H9 (cell line): ENCODE results near the gene PKNOX2. TPM values are rescaled to one million over a fixed set of nuclear protein-coding genes. Genes with fewer than 3 reads are reported as not detected.

ENCODE experiments used
- DNase-seq: peaks from one replicate; pipeline ENCODE4 v3.0.0-alpha.2; 2017
- H2AFZ ChIP-seq: one replicate; pipeline ENCODE4 v1.6.1; 2013; ENCODE audit warnings: mild to moderate bottlenecking, low read length, control low read depth, moderate library complexity
- H2AK5ac ChIP-seq: 2 replicates; pipeline ENCODE4 v1.6.1; 2013; ENCODE audit warnings: low read length, control low read depth, mixed read lengths; ENCODE audit not compliant: insufficient read length
- H2BK120ac ChIP-seq: one replicate; pipeline ENCODE4 v1.6.1; 2013; ENCODE audit warnings: low read depth, mild to moderate bottlenecking, low read length, control low read depth, inconsistent platforms; ENCODE audit not compliant: poor library complexity, severe bottlenecking
- H2BK12ac ChIP-seq: 2 replicates; pipeline ENCODE4 v1.6.1; 2013; ENCODE audit warnings: low read length, control low read depth, mixed read lengths, low read depth; ENCODE audit not compliant: insufficient read length
- H2BK15ac ChIP-seq: 2 replicates; pipeline ENCODE4 v1.6.1; 2013; ENCODE audit warnings: low read depth, low read length, control low read depth
- H2BK20ac ChIP-seq: one replicate; pipeline ENCODE4 v1.6.1; 2013; ENCODE audit warnings: low read depth, mild to moderate bottlenecking, low read length, control low read depth, inconsistent platforms; ENCODE audit not compliant: poor library complexity, severe bottlenecking
- H2BK5ac ChIP-seq: 2 replicates; pipeline ENCODE4 v1.6.1; 2013; ENCODE audit warnings: low read length, control low read depth, mixed read lengths; ENCODE audit not compliant: insufficient read length
- H3K14ac ChIP-seq: 2 replicates; pipeline ENCODE4 v1.6.1; 2013; ENCODE audit warnings: low read length, control low read depth; ENCODE audit not compliant: insufficient read depth
- H3K18ac ChIP-seq: 2 replicates; pipeline ENCODE4 v1.6.1; 2013; ENCODE audit warnings: low read depth, mild to moderate bottlenecking, mixed read lengths, low read length, control low read depth; ENCODE audit not compliant: insufficient read length
- H3K23ac ChIP-seq: 2 replicates; pipeline ENCODE4 v1.6.1; 2013; ENCODE audit warnings: low read length, control low read depth, mixed read lengths, low read depth; ENCODE audit not compliant: insufficient read length
- H3K23me2 ChIP-seq: 2 replicates; pipeline ENCODE4 v1.6.1; 2013; ENCODE audit warnings: low read depth, mild to moderate bottlenecking, mixed read lengths, low read length, control low read depth; ENCODE audit not compliant: insufficient read length, poor library complexity, severe bottlenecking
- H3K27ac ChIP-seq: 2 replicates; pipeline ENCODE4 v1.5.1; 2013; ENCODE audit warnings: low read length, control low read depth, mixed read lengths, low read depth; ENCODE audit not compliant: insufficient read length
- H3K27me3 ChIP-seq: 2 replicates; pipeline ENCODE4 v1.6.1; 2013; ENCODE audit warnings: low read length, control low read depth, inconsistent platforms; ENCODE audit not compliant: insufficient read depth
- H3K4ac ChIP-seq: 2 replicates; pipeline ENCODE4 v1.6.1; 2013; ENCODE audit warnings: low read depth, mild to moderate bottlenecking, control low read depth, inconsistent platforms, low read length, moderate library complexity
- H3K4me1 ChIP-seq: 2 replicates; pipeline ENCODE4 v1.6.1; 2013; ENCODE audit warnings: low read length, control low read depth, inconsistent platforms; ENCODE audit not compliant: insufficient read depth
- H3K4me2 ChIP-seq: 2 replicates; pipeline ENCODE4 v1.6.1; 2013; ENCODE audit warnings: low read length, control low read depth, mixed read lengths; ENCODE audit not compliant: insufficient read length, insufficient read depth
- H3K56ac ChIP-seq: 2 replicates; pipeline ENCODE4 v1.6.1; 2013; ENCODE audit warnings: low read depth, mild to moderate bottlenecking, mixed read lengths, low read length, control low read depth; ENCODE audit not compliant: insufficient read length
- H3K79me1 ChIP-seq: 2 replicates; pipeline ENCODE4 v1.6.1; 2013; ENCODE audit warnings: low read depth, mild to moderate bottlenecking, moderate library complexity, low read length, control low read depth, inconsistent platforms; ENCODE audit not compliant: insufficient read depth, poor library complexity, severe bottlenecking
- H3K79me2 ChIP-seq: 2 replicates; pipeline ENCODE4 v1.6.1; 2013; ENCODE audit warnings: low read length, control low read depth, inconsistent platforms; ENCODE audit not compliant: insufficient read depth
- H3K9ac ChIP-seq: 2 replicates; pipeline ENCODE4 v1.6.1; 2013; ENCODE audit warnings: low read length, control low read depth, mixed read lengths; ENCODE audit not compliant: insufficient read length; ENCODE audit errors: extremely low read depth
- H3K9me3 ChIP-seq: one replicate; pipeline ENCODE4 v1.6.1; 2013; ENCODE audit warnings: low read depth, low read length, inconsistent platforms; ENCODE audit not compliant: control insufficient read depth
- H3T11ph ChIP-seq: one replicate; pipeline ENCODE4 v1.6.1; 2013; ENCODE audit warnings: mild to moderate bottlenecking, low read length, control low read depth, inconsistent platforms
- H4K20me1 ChIP-seq: one replicate; pipeline ENCODE4 v1.6.1; 2013; ENCODE audit not compliant: control insufficient read depth, insufficient read length, insufficient read depth
- H4K5ac ChIP-seq: 2 replicates; pipeline ENCODE4 v1.6.1; 2013; ENCODE audit warnings: low read depth, mild to moderate bottlenecking, mixed read lengths, low read length, control low read depth; ENCODE audit not compliant: insufficient read length
- H4K8ac ChIP-seq: replicated peaks from 2 replicates; pipeline ENCODE4 v1.6.1; 2013; ENCODE audit warnings: low read length, control low read depth, mixed read lengths, low read depth; ENCODE audit not compliant: insufficient read length
- H4K91ac ChIP-seq: 2 replicates; pipeline ENCODE4 v1.6.1; 2013; ENCODE audit warnings: low read depth, mild to moderate bottlenecking, moderate library complexity, mixed read lengths, low read length, control low read depth; ENCODE audit not compliant: insufficient read length
- H3K27ac Mint-ChIP-seq, 3 experiments: 2 replicates in 2 of 3; 3 replicates in 1 of 3; pipeline ENCODE4 v1.8.0; 2020 to 2021; ENCODE audit warnings: mixed read lengths in 3 of 3, mild to moderate bottlenecking in 1 of 3, moderate library complexity in 1 of 3
- H3K27me3 Mint-ChIP-seq: 2 replicates; pipeline ENCODE4 v1.8.0; 2021; ENCODE audit warnings: low read depth, mild to moderate bottlenecking, moderate library complexity, mixed read lengths
- H3K36me3 Mint-ChIP-seq, 3 experiments: 2 replicates in 2 of 3; 3 replicates in 1 of 3; pipeline ENCODE4 v1.8.0; 2020 to 2021; ENCODE audit warnings: low read depth in 3 of 3, mixed read lengths in 3 of 3; ENCODE audit not compliant: insufficient read depth in 1 of 3
- H3K4me1 Mint-ChIP-seq, 2 experiments: 2 replicates each; pipeline ENCODE4 v1.8.0; 2020; ENCODE audit warnings: mixed read lengths in 2 of 2
- H3K4me3 Mint-ChIP-seq, 2 experiments: 2 replicates in 1 of 2; 3 replicates in 1 of 2; pipeline ENCODE4 v1.8.0; 2020 to 2021; ENCODE audit warnings: mild to moderate bottlenecking in 2 of 2, mixed read lengths in 2 of 2, moderate library complexity in 1 of 2
- H3K9me3 Mint-ChIP-seq, 2 experiments: 2 replicates in 1 of 2; 3 replicates in 1 of 2; pipeline ENCODE4 v1.8.0; 2020; ENCODE audit warnings: mild to moderate bottlenecking in 2 of 2, mixed read lengths in 2 of 2, moderate library complexity in 1 of 2
- WGBS: extraction: QIAGEN DNeasy Blood & Tissue Kit; methylation state at CpG from one replicate; pipeline ENCODE4 v1.1.7; 2013; ENCODE audit warnings: missing lambda C conversion rate, low lambda C conversion rate, mixed read lengths; ENCODE audit not compliant: insufficient read length; ENCODE audit errors: extremely low coverage; 5-methylcytosine and 5-hydroxymethylcytosine counted together
- total RNA-seq: library from RNA; stranded (reverse); gene quantifications from 2 replicates; pipeline ENCODE4 v1.2.1, GENCODE V29; 2021
- TF ChIP-seq, protein P1 (sequence below): fragments of 200-600 bp; sonication (generic); conservative IDR thresholded peaks from 3 replicates; pipeline ENCODE4 v1.8.0; 2021; ENCODE audit warnings: antibody characterized with exemption, mild to moderate bottlenecking

The PKNOX2 gene
- total RNA-seq, 1 experiment from 2014 or later = 1.3 TPM

DNA sequence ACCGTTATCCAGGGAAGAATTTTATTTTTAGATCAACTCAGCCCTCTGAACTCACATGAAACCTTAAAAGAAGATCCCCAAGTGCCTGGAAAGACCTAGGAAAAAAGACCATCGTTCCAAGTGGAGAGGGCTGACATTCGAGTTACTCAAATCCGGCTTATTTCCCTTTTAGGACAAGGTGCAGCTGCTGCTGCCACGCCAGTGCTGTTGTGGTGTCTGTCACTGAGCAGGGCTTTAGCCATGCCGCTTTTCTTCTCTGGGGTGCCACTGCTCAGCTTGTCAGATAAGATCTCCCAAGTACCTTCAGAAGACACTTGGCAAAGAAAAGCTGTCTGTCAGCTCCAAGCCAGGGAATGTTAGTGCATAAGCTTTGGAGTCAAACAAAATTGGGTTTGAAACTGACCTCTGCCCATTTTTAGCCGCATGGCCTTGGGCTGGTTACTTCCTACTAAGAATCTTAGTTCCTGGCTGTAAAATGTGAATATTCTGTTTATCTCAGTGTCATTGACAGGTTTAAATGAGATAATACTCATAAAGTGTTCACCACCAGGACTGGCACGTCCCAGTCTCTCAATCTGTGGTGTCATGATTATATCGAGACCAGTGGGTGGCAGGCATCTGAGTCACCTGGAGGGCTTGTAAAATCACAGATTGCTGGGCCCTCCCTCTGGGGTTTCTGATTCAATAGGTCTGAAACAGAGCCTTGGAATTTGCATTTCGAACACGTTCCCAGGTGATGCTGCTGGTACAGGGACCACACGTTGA, 117.5 kb downstream of the PKNOX2 start:
- H3K27me3 Mint-ChIP-seq = no peaks in the 10 kb centered on the region; the same call in none of the 2 replicates
- H3K9me3 Mint-ChIP-seq = no peaks in the 10 kb centered on the region

More for the DNA sequence above, 117.5 kb downstream of the PKNOX2 start:
- Histone ChIP-seq H4K20me1 (no peaks in the 10 kb centered on the region), H3K27me3 (no peaks in the 10 kb centered on the region), H3K79me2 (no peaks in the 10 kb centered on the region), H2BK120ac (no peak overlapping the region), H3K4ac (no peak overlapping the region), H3K9ac (no peak overlapping the region), H2AFZ (no peak overlapping the region), H3K27ac (no peak overlapping the region), H3K4me2 (no peak overlapping the region), H2BK5ac (no peak overlapping the region), H3K4me1 (no peaks in the 10 kb centered on the region), H4K8ac (no peak overlapping the region), H3K18ac (no peak overlapping the region), H4K91ac (no peak overlapping the region), H3T11ph (no peak overlapping the region), H4K5ac (no peak overlapping the region), H2BK20ac (no peak overlapping the region), H3K23me2 (no peaks in the 10 kb centered on the region), H3K23ac (no peak overlapping the region), H2BK15ac (no peak overlapping the region), H3K79me1 (no peaks in the 10 kb centered on the region), H2AK5ac (no peak overlapping the region), H3K56ac (no peak overlapping the region), H2BK12ac (no peak overlapping the region), H3K14ac (no peak overlapping the region), H3K9me3 (no peaks in the 10 kb centered on the region)
- H3K4me3 Mint-ChIP-seq = no peak overlapping the region
- WGBS = no CpG with 5 or more reads among the region's 12 CpGs
- H3K4me1 Mint-ChIP-seq = peaks cover 8 to 10% of the 10 kb centered on the region in 2 experiments
- H3K27ac Mint-ChIP-seq = peak overlapping the region in 1 of 3 experiments; percentile 65; a peak in 2 of 7 replicates
- H3K36me3 Mint-ChIP-seq = no peaks in the 10 kb centered on the region
- TF ChIP-seq, protein P1, sequence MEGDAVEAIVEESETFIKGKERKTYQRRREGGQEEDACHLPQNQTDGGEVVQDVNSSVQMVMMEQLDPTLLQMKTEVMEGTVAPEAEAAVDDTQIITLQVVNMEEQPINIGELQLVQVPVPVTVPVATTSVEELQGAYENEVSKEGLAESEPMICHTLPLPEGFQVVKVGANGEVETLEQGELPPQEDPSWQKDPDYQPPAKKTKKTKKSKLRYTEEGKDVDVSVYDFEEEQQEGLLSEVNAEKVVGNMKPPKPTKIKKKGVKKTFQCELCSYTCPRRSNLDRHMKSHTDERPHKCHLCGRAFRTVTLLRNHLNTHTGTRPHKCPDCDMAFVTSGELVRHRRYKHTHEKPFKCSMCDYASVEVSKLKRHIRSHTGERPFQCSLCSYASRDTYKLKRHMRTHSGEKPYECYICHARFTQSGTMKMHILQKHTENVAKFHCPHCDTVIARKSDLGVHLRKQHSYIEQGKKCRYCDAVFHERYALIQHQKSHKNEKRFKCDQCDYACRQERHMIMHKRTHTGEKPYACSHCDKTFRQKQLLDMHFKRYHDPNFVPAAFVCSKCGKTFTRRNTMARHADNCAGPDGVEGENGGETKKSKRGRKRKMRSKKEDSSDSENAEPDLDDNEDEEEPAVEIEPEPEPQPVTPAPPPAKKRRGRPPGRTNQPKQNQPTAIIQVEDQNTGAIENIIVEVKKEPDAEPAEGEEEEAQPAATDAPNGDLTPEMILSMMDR = no peak
- DNase-seq = no peak
